Neutrophil (primary cell): ENCODE measurements around the gene C2CD3.

Experiments
- H3K27ac ChIP-seq: fragments of 200-600 bp; sonication (generic); 2 replicates; pipeline ENCODE4 v1.5.1; 2016; ENCODE audit warnings: mild to moderate bottlenecking, moderate library complexity
- H3K27me3 ChIP-seq: fragments of 200-600 bp; sonication (generic); 2 replicates; pipeline ENCODE4 v1.6.0; 2016; ENCODE audit warnings: mild to moderate bottlenecking
- H3K36me3 ChIP-seq: fragments of 200-600 bp; sonication (generic); 2 replicates; pipeline ENCODE4 v1.5.1; 2017
- H3K4me1 ChIP-seq, 2 experiments: fragments of 200-600 bp in 1 of 2; sonication (generic) in 1 of 2; 1 replicate in 1 of 2; 2 replicates in 1 of 2; pipeline versions ENCODE4 v1.5.1 to v1.6.1; 2013 to 2016; ENCODE audit warnings: low read depth in 1 of 2, low read length in 1 of 2, mild to moderate bottlenecking in 1 of 2, moderate library complexity in 1 of 2; ENCODE audit not compliant: control insufficient read depth in 1 of 2, insufficient read depth in 1 of 2
- H3K4me3 ChIP-seq, 2 experiments: fragments of 200-600 bp in 1 of 2; sonication (generic) in 1 of 2; 1 replicate in 1 of 2; 2 replicates in 1 of 2; pipeline ENCODE4 v1.5.1; 2013 to 2016; ENCODE audit warnings: low read depth in 1 of 2, low read length in 1 of 2, mild to moderate bottlenecking in 1 of 2, moderate library complexity in 1 of 2
- H3K9me3 ChIP-seq: fragments of 200-600 bp; sonication (generic); 2 replicates; pipeline ENCODE4 v1.5.1; 2016
- CTCF ChIP-seq: fragments of 200-600 bp; sonication (generic); IDR thresholded peaks from 2 replicates; pipeline ENCODE4 v1.5.1; 2016; ENCODE audit warnings: antibody characterized with exemption

C2CD3 gene

GRCh38 chr11:74025467-74026166 lies 145.2 kb downstream of the C2CD3 start:
- H3K4me3 ChIP-seq, result no peak overlapping the region
- no peak overlapping the region for H3K27ac ChIP-seq
- TF ChIP-seq CTCF, result no peak
- H3K27me3 ChIP-seq, result no peaks in the 10 kb centered on the region
- H3K36me3 ChIP-seq, result peaks cover 38% of the 10 kb centered on the region
- no peaks in the 10 kb centered on the region for H3K9me3 ChIP-seq
- H3K4me1 ChIP-seq, result no peaks in the 10 kb centered on the region

- no peaks in the 10 kb centered on the region for H3K4me1 ChIP-seq
- peaks cover 33% of the 10 kb centered on the region for H3K36me3 ChIP-seq
- H3K27me3 ChIP-seq, result no peaks in the 10 kb centered on the region
- H3K27ac ChIP-seq, result no peak overlapping the region
- no peaks in the 10 kb centered on the region for H3K9me3 ChIP-seq
- no peak overlapping the region for H3K4me3 ChIP-seq
- no peak for TF ChIP-seq CTCF
Observed at GRCh38 chr11:74024261-74025029, 146.4 kb downstream of the C2CD3 start.

GRCh38 chr11:74023276-74023675 lies 147.5 kb downstream of the C2CD3 start:
- Histone ChIP-seq H3K36me3 (peaks cover 23% of the 10 kb centered on the region), H3K27ac (no peak overlapping the region), H3K27me3 (no peaks in the 10 kb centered on the region), H3K4me1 (no peaks in the 10 kb centered on the region), H3K9me3 (no peaks in the 10 kb centered on the region), H3K4me3 (no peak overlapping the region)
- TF ChIP-seq CTCF, result no peak

GRCh38 chr11:74022546-74022945 lies 148.3 kb downstream of the C2CD3 start:
- Histone ChIP-seq H3K36me3 (peaks cover 17% of the 10 kb centered on the region), H3K4me1 (no peaks in the 10 kb centered on the region), H3K27ac (no peak overlapping the region), H3K9me3 (no peaks in the 10 kb centered on the region), H3K4me3 (no peak overlapping the region), H3K27me3 (no peaks in the 10 kb centered on the region)
- no peak for TF ChIP-seq CTCF

GRCh38 chr11:74021998-74022397 lies 148.8 kb downstream of the C2CD3 start:
- peaks cover 20% of the 10 kb centered on the region for H3K36me3 ChIP-seq
- H3K4me1 ChIP-seq, result no peaks in the 10 kb centered on the region
- no peaks in the 10 kb centered on the region for H3K27me3 ChIP-seq
- no peaks in the 10 kb centered on the region for H3K9me3 ChIP-seq
- H3K4me3 ChIP-seq, result no peak overlapping the region
- H3K27ac ChIP-seq, result no peak overlapping the region
- TF ChIP-seq CTCF, result no peak
